NCI-H2196 (cell line): ENCODE measurements around the gene FLNB.

Source experiments
- DNase-seq: peaks from one replicate; lab custom pipeline; 2025; ENCODE audit not compliant: unreplicated experiment; lab: John Stamatoyannopoulos, UW

Gene FLNB

GRCh38 chr3:58130591-58130990 is 122.4 kb downstream of the FLNB start:
- no peak for DNase-seq

- no peak for DNase-seq
Measured at GRCh38 chr3:58131101-58131825, 123.0 kb downstream of the FLNB start.

GRCh38 chr3:58132850-58133249 is 124.6 kb downstream of the FLNB start:
- DNase-seq, result no peak

GRCh38 chr3:58134468-58134867 is 126.2 kb downstream of the FLNB start:
- no peak for DNase-seq

- DNase-seq, result no peak
Measured at GRCh38 chr3:58135712-58136543, 127.7 kb downstream of the FLNB start.

GRCh38 chr3:58137306-58137705 is 129.1 kb downstream of the FLNB start:
- no peak for DNase-seq

- DNase-seq, result no peak
Measured at GRCh38 chr3:58141766-58142345, 133.6 kb downstream of the FLNB start.

GRCh38 chr3:58143417-58144055 is 135.3 kb downstream of the FLNB start:
- DNase-seq, result no peak

GRCh38 chr3:58144478-58145325 is 136.5 kb downstream of the FLNB start:
- DNase-seq, result peak; percentile 2

- no peak for DNase-seq
Measured at GRCh38 chr3:58148049-58148448, 139.8 kb downstream of the FLNB start.

- no peak for DNase-seq
Measured at GRCh38 chr3:58150130-58150809, 142.0 kb downstream of the FLNB start.

GRCh38 chr3:58150810-58151199 is 142.6 kb downstream of the FLNB start:
- no peak for DNase-seq

GRCh38 chr3:58151637-58152036 is 143.4 kb downstream of the FLNB start:
- no peak for DNase-seq

GRCh38 chr3:58152225-58153015 is 144.2 kb downstream of the FLNB start:
- DNase-seq, result no peak

- no peak for DNase-seq
Measured at GRCh38 chr3:58153371-58153770, 145.1 kb downstream of the FLNB start.

GRCh38 chr3:58154626-58155449 is 146.6 kb downstream of the FLNB start:
- DNase-seq, result no peak

- no peak for DNase-seq
Measured at GRCh38 chr3:58155838-58156237, 147.6 kb downstream of the FLNB start.

- no peak for DNase-seq
Measured at GRCh38 chr3:58157700-58158099, 149.5 kb downstream of the FLNB start.
